K562 (cell line): ENCODE results near the gene LHFPL5. TPM values are rescaled to one million over a fixed set of nuclear protein-coding genes. Genes with fewer than 3 reads are reported as not detected.

ENCODE experiments used
- ARHGAP35 ChIP-seq: fragments of 450-650 bp; IDR thresholded peaks from 2 replicates; pipeline ENCODE4 v1.6.1; 2018; ENCODE audit not compliant: partially characterized antibody
- ARID1B ChIP-seq: fragments of 450-650 bp; IDR thresholded peaks from 2 replicates; pipeline ENCODE4 v1.6.1; 2016; ENCODE audit warnings: antibody characterized with exemption, mild to moderate bottlenecking, inconsistent platforms
- BRD9 ChIP-seq: fragments of 450-650 bp; IDR thresholded peaks from 2 replicates; pipeline ENCODE4 v1.6.1; 2018; ENCODE audit warnings: low read depth; ENCODE audit not compliant: partially characterized antibody
- CBFB ChIP-seq: sonication (generic); formaldehyde crosslinking; IDR thresholded peaks from 2 replicates; pipeline ENCODE4 v1.4.0; 2020; ENCODE audit warnings: mild to moderate bottlenecking, missing genetic modification reagents
- CBX5 ChIP-seq: IDR thresholded peaks from 2 replicates; pipeline ENCODE4 v1.6.1; 2014; ENCODE audit warnings: low read depth, borderline replicate concordance
- CUX1 ChIP-seq: fragments of 200-800 bp; sonication (Bioruptor generic); IDR thresholded peaks from 2 replicates; pipeline ENCODE4 v1.6.1; 2016; ENCODE audit warnings: missing genetic modification characterization, missing compliant biosample characterization
- DPF2 ChIP-seq: fragments of 450-650 bp; IDR thresholded peaks from 2 replicates; pipeline ENCODE4 v1.6.1; 2016
- E2F6 ChIP-seq, 2 experiments: IDR thresholded peaks; 2 replicates each; pipeline ENCODE4 v1.6.1; 2011; ENCODE audit warnings: borderline replicate concordance in 1 of 2, control low read depth in 1 of 2, low read depth in 1 of 2, low read length in 1 of 2, mild to moderate bottlenecking in 1 of 2, mixed read lengths in 1 of 2, moderate library complexity in 1 of 2; ENCODE audit not compliant: insufficient read depth in 1 of 2, insufficient read length in 1 of 2, poor library complexity in 1 of 2, severe bottlenecking in 1 of 2; ENCODE audit errors: extremely low read depth in 1 of 2
- EHMT2 ChIP-seq: fragments of 450-650 bp; IDR thresholded peaks from 2 replicates; pipeline ENCODE4 v1.6.1; 2018; ENCODE audit warnings: antibody characterized with exemption
- ESRRB ChIP-seq: fragments of 250-450 bp; sonication (Bioruptor Pico); IDR thresholded peaks from 2 replicates; pipeline ENCODE4 v1.5.0; 2020; ENCODE audit warnings: mild to moderate bottlenecking, moderate library complexity, borderline replicate concordance
- JUNB ChIP-seq: fragments of 450-650 bp; formaldehyde crosslinking; conservative IDR thresholded peaks from 2 replicates; pipeline ENCODE4 v1.4.0; 2020; ENCODE audit warnings: mild to moderate bottlenecking
- KAT2B ChIP-seq: IDR thresholded peaks from one replicate; pipeline ENCODE4 v1.6.1; 2012; ENCODE audit warnings: low read depth, mild to moderate bottlenecking, control low read depth, inconsistent platforms, low read length, moderate library complexity
- MTA2 ChIP-seq: fragments of 450-650 bp; IDR thresholded peaks from 2 replicates; pipeline ENCODE4 v1.6.1; 2016; ENCODE audit warnings: low read depth
- NCOA6 ChIP-seq: fragments of 450-650 bp; IDR thresholded peaks from 2 replicates; pipeline ENCODE4 v1.6.1; 2017; ENCODE audit warnings: mild to moderate bottlenecking
- NFIX ChIP-seq: fragments of 250-450 bp; sonication (Bioruptor Pico); IDR thresholded peaks from 2 replicates; pipeline ENCODE4 v1.4.0; 2020; ENCODE audit warnings: low read depth, mild to moderate bottlenecking, moderate library complexity
- NFRKB ChIP-seq: fragments of 450-650 bp; IDR thresholded peaks from 2 replicates; pipeline ENCODE4 v1.6.1; 2016; ENCODE audit warnings: low read depth
- PHB ChIP-seq: fragments of 250-450 bp; sonication (Bioruptor Pico); IDR thresholded peaks from 2 replicates; pipeline ENCODE4 v1.5.0; 2021
- RFX5 ChIP-seq: IDR thresholded peaks from 2 replicates; pipeline ENCODE4 v1.6.1; 2011; ENCODE audit warnings: low read depth, mild to moderate bottlenecking, improper control_type of control experiment, low read length
- TEAD1 ChIP-seq, 2 experiments: fragments of 450-650 bp in 1 of 2; sonication (generic) in 1 of 2; formaldehyde crosslinking; IDR thresholded peaks; 2 replicates each; pipeline versions ENCODE4 v1.4.0 to v1.8.0; 2020 to 2022; ENCODE audit warnings: mild to moderate bottlenecking in 2 of 2, missing genetic modification reagents in 1 of 2
- THRA ChIP-seq: fragments of 450-650 bp; IDR thresholded peaks from 2 replicates; pipeline ENCODE4 v1.6.1; 2017; ENCODE audit warnings: mild to moderate bottlenecking, moderate library complexity
- ZNF282 ChIP-seq: sonication (generic); formaldehyde crosslinking; IDR thresholded peaks from 2 replicates; pipeline ENCODE4 v1.8.1; 2023; ENCODE audit warnings: missing genetic modification reagents
- ZNF384 ChIP-seq: IDR thresholded peaks from 2 replicates; pipeline ENCODE4 v1.6.1; 2012; ENCODE audit warnings: low read depth, low read length, improper control_type of control experiment
- ZSCAN32 ChIP-seq: fragments of 450-650 bp; formaldehyde crosslinking; IDR thresholded peaks from 2 replicates; pipeline ENCODE4 v1.4.0; 2020; ENCODE audit warnings: mild to moderate bottlenecking, moderate library complexity
- polyA plus RNA-seq, 8 experiments: library from polyadenylated mRNA; depleted of rRNA in 4 of 8; stranded (reverse) in 5 of 8; unstranded in 3 of 8; fragments of >200 nt; fragmentation: Nextera tagmentation in 2 of 8; fragmentation: Illumina TruSeq in 1 of 8; extraction: Ambion mirVana in 2 of 8; extraction: Trizol in 1 of 8; gene quantifications; 2 replicates each; pipeline versions ENCODE4 v1.2.1 to v1.2.3, GENCODE V29; 2011 to 2014; ENCODE audit warnings: inconsistent platforms in 1 of 8, missing spikeins in 1 of 8
- total RNA-seq, 7 experiments: library from RNA; depleted of rRNA in 6 of 7; stranded (reverse); fragments of >200 nt in 6 of 7; fragmentation: Illumina TruSeq in 2 of 7; extraction: Trizol in 2 of 7; gene quantifications; 2 replicates each; pipeline versions ENCODE4 v1.2.1 to v1.2.3, GENCODE V29; 2011 to 2021; ENCODE audit warnings: low replicate concordance in 1 of 7

LHFPL5 gene
- total and polyA plus RNA-seq, 9 of the 15 experiments (the other 6 are each of a cell fraction or from before 2014, with no cell fraction given): not detected

GRCh38 chr6:35810971-35811698, 6.0 kb downstream of the LHFPL5 start (continued):
- TF ChIP-seq E2F6 (IDR thresholded peaks at IDR 0.05; ENCODE audit: borderline replicate concordance in 1 of 2, extremely low read depth in 1 of 2, insufficient read depth in 1 of 2, insufficient read length in 1 of 2, low read depth in 1 of 2, low read length in 1 of 2, poor library complexity in 1 of 2, severe bottlenecking in 1 of 2) (no peak), TEAD1 (CRISPR knock-in tag; IDR thresholded peaks at IDR 0.05) (no peak), NCOA6 (no peak), THRA (peak; percentile 69), JUNB (CRISPR knock-in tag) (no peak), NFRKB (no peak), EHMT2 (0 out of 2 replicates have a peak, but pooled peaks have one; percentile 21), RFX5 (no peak), BRD9 (no peak), CUX1 (CRISPR knock-in tag) (no peak), ZNF282 (no peak), PHB (CRISPR knock-in tag) (no peak), ZNF384 (no peak), ESRRB (CRISPR knock-in tag) (no peak), CBFB (CRISPR knock-in tag) (no peak), MTA2 (no peak), ARID1B (no peak), ARHGAP35 (no peak), CBX5 (no peak), NFIX (CRISPR knock-in tag) (no peak), KAT2B (no peak), ZSCAN32 (CRISPR knock-in tag) (no peak), DPF2 (0 out of 2 replicates have a peak, but pooled peaks have one; percentile 11)
